Liver (tissue), 9 donors: Measurements from ENCODE around the gene FANCM. TPM values are rescaled to one million over a fixed set of nuclear protein-coding genes. Genes with fewer than 3 reads are reported as not detected.

Experiments
- DNase-seq: peaks from one replicate; pipeline ENCODE4 v3.0.0-alpha.2; 2017; ENCODE audit warnings: low spot score
- H3K27ac ChIP-seq, 2 donors: one replicate each; pipeline ENCODE4 v1.7.0; 2013; ENCODE audit warnings: inconsistent platforms in 2 of 2, low read length in 2 of 2, control low read depth in 1 of 2, low read depth in 1 of 2, mild to moderate bottlenecking in 1 of 2
- H3K27me3 ChIP-seq, 4 donors: one replicate each; pipeline versions ENCODE4 v1.6.1 to v1.7.0; 2013; ENCODE audit warnings: low read length in 3 of 4, inconsistent platforms in 1 of 4, mild to moderate bottlenecking in 1 of 4, moderate library complexity in 1 of 4; ENCODE audit not compliant: control insufficient read depth in 4 of 4, insufficient read depth in 4 of 4
- H3K36me3 ChIP-seq, 4 donors: one replicate each; pipeline versions ENCODE4 v1.6.1 to v1.7.0; 2013; ENCODE audit warnings: low read length in 3 of 4, mild to moderate bottlenecking in 3 of 4, low read depth in 1 of 4, moderate library complexity in 1 of 4; ENCODE audit not compliant: control insufficient read depth in 4 of 4, insufficient read depth in 3 of 4
- H3K4me1 ChIP-seq, 4 donors: one replicate each; pipeline versions ENCODE4 v1.6.1 to v1.7.0; 2013; ENCODE audit warnings: low read length in 3 of 4, mild to moderate bottlenecking in 3 of 4, moderate library complexity in 1 of 4; ENCODE audit not compliant: control insufficient read depth in 4 of 4, insufficient read depth in 4 of 4
- H3K4me3 ChIP-seq, 3 donors: one replicate each; pipeline versions ENCODE4 v1.6.1 to v1.7.0; 2013; ENCODE audit warnings: low read length in 3 of 3, control low read depth in 1 of 3, low read depth in 1 of 3, mild to moderate bottlenecking in 1 of 3
- H3K9ac ChIP-seq, 2 donors: one replicate each; pipeline ENCODE4 v1.7.0; 2013; ENCODE audit warnings: low read length in 2 of 2, mild to moderate bottlenecking in 2 of 2, moderate library complexity in 2 of 2, control low read depth in 1 of 2, low read depth in 1 of 2
- H3K9me3 ChIP-seq, 4 donors: one replicate each; pipeline versions ENCODE4 v1.6.1 to v1.7.0; 2013; ENCODE audit warnings: low read length in 3 of 4; ENCODE audit not compliant: control insufficient read depth in 4 of 4
- ATF3 ChIP-seq: IDR thresholded peaks from 2 replicates; pipeline ENCODE4 v1.6.1; 2016; ENCODE audit warnings: antibody characterized with exemption
- EGR1 ChIP-seq, 2 donors: IDR thresholded peaks; 2 replicates each; pipeline ENCODE4 v1.6.1; 2016 to 2018; ENCODE audit warnings: antibody characterized with exemption in 2 of 2, low read depth in 2 of 2
- FOXA1 ChIP-seq: IDR thresholded peaks from 2 replicates; pipeline ENCODE4 v1.6.1; 2016; ENCODE audit warnings: antibody characterized with exemption
- FOXA2 ChIP-seq: IDR thresholded peaks from 2 replicates; pipeline ENCODE4 v1.6.1; 2016; ENCODE audit warnings: antibody characterized with exemption
- HNF4A ChIP-seq, 2 donors: conservative IDR thresholded peaks; 2 replicates each; pipeline ENCODE4 v1.6.1; 2016; ENCODE audit warnings: antibody characterized with exemption in 2 of 2, mild to moderate bottlenecking in 2 of 2
- HNF4G ChIP-seq: IDR thresholded peaks from 2 replicates; pipeline ENCODE4 v1.6.1; 2016; ENCODE audit warnings: antibody characterized with exemption
- JUND ChIP-seq, 2 donors: IDR thresholded peaks; 2 replicates each; pipeline ENCODE4 v1.6.1; 2016; ENCODE audit warnings: antibody characterized with exemption in 2 of 2
- MAX ChIP-seq: IDR thresholded peaks from 2 replicates; pipeline ENCODE4 v1.6.1; 2016; ENCODE audit warnings: antibody characterized with exemption
- NR2F2 ChIP-seq: IDR thresholded peaks from 2 replicates; pipeline ENCODE4 v1.6.1; 2016; ENCODE audit warnings: antibody characterized with exemption
- RAD21 ChIP-seq, 2 donors: IDR thresholded peaks; 2 replicates each; pipeline ENCODE4 v1.6.1; 2016; ENCODE audit warnings: antibody characterized with exemption in 2 of 2, mild to moderate bottlenecking in 2 of 2
- REST ChIP-seq: IDR thresholded peaks from 2 replicates; pipeline ENCODE4 v1.6.1; 2016; ENCODE audit warnings: antibody characterized with exemption, mild to moderate bottlenecking
- RXRA ChIP-seq, 2 donors: IDR thresholded peaks; 2 replicates each; pipeline ENCODE4 v1.6.1; 2017 to 2018; ENCODE audit warnings: antibody characterized with exemption in 2 of 2, mild to moderate bottlenecking in 1 of 2
- SP1 ChIP-seq: IDR thresholded peaks from 2 replicates; pipeline ENCODE4 v1.6.1; 2018; ENCODE audit warnings: antibody characterized with exemption, mild to moderate bottlenecking
- TAF1 ChIP-seq: conservative IDR thresholded peaks from 2 replicates; pipeline ENCODE4 v1.6.1; 2016; ENCODE audit warnings: antibody characterized with exemption, mild to moderate bottlenecking
- YY1 ChIP-seq: IDR thresholded peaks from 2 replicates; pipeline ENCODE4 v1.6.1; 2016; ENCODE audit warnings: antibody characterized with exemption, mild to moderate bottlenecking
- ZBTB33 ChIP-seq: IDR thresholded peaks from 2 replicates; pipeline ENCODE4 v1.6.1; 2016; ENCODE audit warnings: antibody characterized with exemption
- WGBS: extraction: QIAGEN DNeasy Blood & Tissue Kit; methylation state at CpG from one replicate; pipeline ENCODE4 v1.1.7; 2013; 5-methylcytosine and 5-hydroxymethylcytosine counted together
- polyA plus RNA-seq, 2 donors: library from polyadenylated mRNA; stranded (reverse) in 1 of 2; unstranded in 1 of 2; fragments of 200-250 nt in 1 of 2; fragments of >200 nt in 1 of 2; fragmentation: Nextera tagmentation in 1 of 2; extraction: Ambion mirVana in 1 of 2; gene quantifications; one replicate each; pipeline versions ENCODE4 v1.2.1 to v1.2.3, GENCODE V29; 2013 to 2015
- total RNA-seq, 2 donors: library from RNA; depleted of rRNA; stranded (reverse); fragments of >200 nt; gene quantifications; one replicate each; pipeline ENCODE4 v1.2.3, GENCODE V29; 2014
- donor health status: healthy.
- donor health status: healthy.
- donor health status: healthy.
- donor health status: healthy.
- donor health status: healthy.

Gene FANCM
- total and polyA plus RNA-seq, 4 donors = 0.38 to 7.4 (median 3.1) TPM

- TF ChIP-seq SP1 = no peak
- no peak for TF ChIP-seq MAX
- no peak for TF ChIP-seq FOXA1
- no peak for TF ChIP-seq TAF1
- no peak for TF ChIP-seq REST
- no peak for TF ChIP-seq HNF4A (conservative IDR thresholded peaks at IDR 0.05)
- no peak for TF ChIP-seq ZBTB33
- TF ChIP-seq HNF4G = no peak
- TF ChIP-seq YY1 = no peak
- no peak for TF ChIP-seq EGR1 (IDR thresholded peaks at IDR 0.05; ENCODE audit: low read depth in 2 of 2)
- TF ChIP-seq FOXA2 = no peak
- TF ChIP-seq JUND (IDR thresholded peaks at IDR 0.05) = no peak
- TF ChIP-seq NR2F2 = no peak
- no peak for TF ChIP-seq ATF3
- H3K36me3 ChIP-seq = peaks cover 0 to 4% (median under 1%) of the 10 kb centered on the region in 4 donors
- H3K27me3 ChIP-seq = no peaks in the 10 kb centered on the region
- no peak overlapping the region for H3K4me3 ChIP-seq
- no peaks in the 10 kb centered on the region for H3K4me1 ChIP-seq
- no peak overlapping the region for H3K27ac ChIP-seq
- H3K9me3 ChIP-seq = no peaks in the 10 kb centered on the region
- H3K9ac ChIP-seq = no peak overlapping the region
- 86% methylated on average over 2 of the region's 2 CpGs for WGBS
- DNase-seq = no peak
Observed at GRCh38 chr14:45238988-45239387, 103.3 kb downstream of the FANCM start.

GRCh38 chr14:45242706-45243105 is 107.0 kb downstream of the FANCM start:
- TF ChIP-seq FOXA2 = no peak
- Histone ChIP-seq H3K4me1 (no peaks in the 10 kb centered on the region), H3K27me3 (no peaks in the 10 kb centered on the region), H3K4me3 (no peak overlapping the region), H3K9me3 (no peaks in the 10 kb centered on the region), H3K27ac (no peak overlapping the region), H3K36me3 (no peaks in the 10 kb centered on the region), H3K9ac (no peak overlapping the region)
- no peak for DNase-seq
- 83% methylated on average over 3 of the region's 3 CpGs for WGBS

- Histone ChIP-seq H3K4me1 (no peaks in the 10 kb centered on the region), H3K27me3 (no peaks in the 10 kb centered on the region), H3K36me3 (no peaks in the 10 kb centered on the region), H3K27ac (no peak overlapping the region), H3K4me3 (no peak overlapping the region), H3K9ac (no peak overlapping the region), H3K9me3 (no peaks in the 10 kb centered on the region)
- DNase-seq = no peak
- WGBS = 93% methylated on average over 3 of the region's 3 CpGs
- TF ChIP-seq RAD21 (IDR thresholded peaks at IDR 0.05) (no peak), TAF1 (no peak), REST (no peak), FOXA2 (no peak), ZBTB33 (no peak), RXRA (IDR thresholded peaks at IDR 0.05) (no peak), SP1 (no peak), HNF4A (conservative IDR thresholded peaks at IDR 0.05) (no peak), HNF4G (no peak), MAX (no peak), NR2F2 (no peak), YY1 (no peak), JUND (IDR thresholded peaks at IDR 0.05) (no peak)
Observed at GRCh38 chr14:45246151-45246550, 110.4 kb downstream of the FANCM start.
